Fibroblast of villous mesenchyme (primary cell): Measurements from ENCODE around the gene PTPN3. TPM values are rescaled to one million over a fixed set of nuclear protein-coding genes. Genes with fewer than 3 reads are reported as not detected.
A peak's percentile ranks its signal among the peaks of the same experiment; 100 is the strongest.

Source experiments
- DNase-seq: peaks from one replicate; pipeline ENCODE4 v3.0.0-alpha.2; 2010; ENCODE audit warnings: low read depth
- H3K4me3 ChIP-seq: 2 replicates; pipeline ENCODE4 v1.5.1; 2011; ENCODE audit warnings: low read depth, mild to moderate bottlenecking, low read length
- small RNA-seq: library from RNA; depleted of rRNA; stranded (forward); fragments of <200 nt; gene quantifications from one replicate; pipeline ENCODE3, GENCODE V24; 2012
- total RNA-seq: library from RNA; depleted of rRNA; stranded (reverse); fragments of >200 nt; gene quantifications from 2 replicates; pipeline ENCODE4 v1.2.3, GENCODE V29; 2012
- TF ChIP-seq, protein P1 (sequence below): IDR thresholded peaks from 2 replicates; pipeline ENCODE4 v1.5.1; 2012; ENCODE audit warnings: low read depth, mild to moderate bottlenecking, low read length; ENCODE audit not compliant: insufficient read depth

The PTPN3 gene
- total RNA-seq, 1 donor: under 0.01 TPM

- H3K4me3 ChIP-seq: no peak overlapping the region
- no peak for DNase-seq
- TF ChIP-seq, protein P1, sequence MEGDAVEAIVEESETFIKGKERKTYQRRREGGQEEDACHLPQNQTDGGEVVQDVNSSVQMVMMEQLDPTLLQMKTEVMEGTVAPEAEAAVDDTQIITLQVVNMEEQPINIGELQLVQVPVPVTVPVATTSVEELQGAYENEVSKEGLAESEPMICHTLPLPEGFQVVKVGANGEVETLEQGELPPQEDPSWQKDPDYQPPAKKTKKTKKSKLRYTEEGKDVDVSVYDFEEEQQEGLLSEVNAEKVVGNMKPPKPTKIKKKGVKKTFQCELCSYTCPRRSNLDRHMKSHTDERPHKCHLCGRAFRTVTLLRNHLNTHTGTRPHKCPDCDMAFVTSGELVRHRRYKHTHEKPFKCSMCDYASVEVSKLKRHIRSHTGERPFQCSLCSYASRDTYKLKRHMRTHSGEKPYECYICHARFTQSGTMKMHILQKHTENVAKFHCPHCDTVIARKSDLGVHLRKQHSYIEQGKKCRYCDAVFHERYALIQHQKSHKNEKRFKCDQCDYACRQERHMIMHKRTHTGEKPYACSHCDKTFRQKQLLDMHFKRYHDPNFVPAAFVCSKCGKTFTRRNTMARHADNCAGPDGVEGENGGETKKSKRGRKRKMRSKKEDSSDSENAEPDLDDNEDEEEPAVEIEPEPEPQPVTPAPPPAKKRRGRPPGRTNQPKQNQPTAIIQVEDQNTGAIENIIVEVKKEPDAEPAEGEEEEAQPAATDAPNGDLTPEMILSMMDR: no peak
Measured at GRCh38 chr9:109336409-109336808, 161.7 kb downstream of the PTPN3 start.

- no peak overlapping the region for H3K4me3 ChIP-seq
- TF ChIP-seq, protein P1: no peak
- DNase-seq: peak; percentile 14
Measured at GRCh38 chr9:109335929-109336328, 162.2 kb downstream of the PTPN3 start.

DNA sequence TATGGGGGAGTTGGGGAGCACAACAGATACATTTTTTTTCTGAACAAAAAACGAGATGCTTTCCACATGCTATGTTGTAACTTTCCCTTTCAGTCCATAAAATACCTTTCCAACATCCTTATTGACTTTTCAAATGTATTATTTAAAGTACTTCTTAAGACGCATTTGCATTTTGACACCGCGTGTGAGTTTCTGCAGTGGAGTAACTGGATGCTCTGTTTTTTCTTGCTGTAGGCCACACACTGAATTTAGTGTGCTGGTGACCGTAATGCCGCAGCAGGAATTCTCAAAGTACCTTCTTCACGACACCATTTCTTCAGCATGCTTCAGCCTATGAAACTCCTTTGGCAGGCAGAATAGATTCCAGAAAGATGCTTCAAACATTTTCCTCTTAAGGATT lies 163.0 kb downstream of the PTPN3 start:
- no peak overlapping the region for H3K4me3 ChIP-seq
- DNase-seq: no peak
- TF ChIP-seq, protein P1: no peak

DNA sequence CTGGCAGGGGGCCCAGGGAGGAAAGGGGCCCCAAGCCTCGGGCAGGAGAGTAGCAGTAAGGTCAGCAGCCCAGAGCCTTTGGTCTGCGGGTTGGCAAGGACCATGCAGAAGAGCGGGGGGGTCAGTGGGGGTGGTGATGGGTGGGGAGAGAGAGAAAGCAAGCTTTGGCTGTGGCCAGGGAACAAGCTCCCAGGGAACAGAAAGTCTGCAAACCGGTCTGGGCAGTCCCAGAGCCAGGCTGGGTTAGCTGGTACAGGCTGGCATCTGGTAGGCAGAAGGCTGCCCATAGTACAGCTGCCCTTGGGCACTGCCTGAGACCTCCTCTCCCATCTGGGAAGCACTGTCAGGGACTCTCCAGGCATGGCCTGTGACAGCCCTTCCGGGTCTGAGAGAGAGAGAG lies 166.8 kb downstream of the PTPN3 start:
- no peak overlapping the region for H3K4me3 ChIP-seq
- DNase-seq: peak; percentile 11
- TF ChIP-seq, protein P1: no peak

DNA sequence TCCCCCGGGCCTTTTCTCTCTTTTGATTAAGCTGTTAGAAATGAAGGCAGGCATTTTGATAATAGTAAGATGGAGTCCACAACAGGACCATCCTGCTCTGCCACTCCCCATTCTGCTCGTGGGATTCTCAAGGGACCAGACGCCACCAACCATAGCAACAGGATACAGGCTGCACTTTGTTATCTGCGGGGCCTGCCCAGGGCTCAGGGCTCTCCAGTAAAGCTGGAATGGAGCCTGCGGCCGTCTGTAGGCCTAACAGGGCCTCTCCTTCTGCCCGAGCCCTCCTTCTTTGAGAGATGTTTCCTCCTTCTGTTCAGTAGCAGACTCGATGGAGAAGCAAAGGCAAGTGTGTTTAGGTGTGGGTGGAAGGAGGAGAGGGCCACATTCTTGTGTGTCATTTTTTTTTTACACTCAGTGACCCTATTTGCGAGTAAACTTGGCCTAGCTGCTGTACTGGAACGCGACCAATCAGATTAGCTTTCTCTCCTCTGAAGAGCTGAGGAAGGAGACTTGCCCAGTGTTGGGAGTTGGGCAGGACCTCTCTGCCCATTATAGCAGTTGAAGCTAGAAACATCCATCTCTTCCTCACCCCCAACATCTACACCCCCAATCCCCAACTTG lies 168.4 kb downstream of the PTPN3 start:
- TF ChIP-seq, protein P1: no peak
- no peak overlapping the region for H3K4me3 ChIP-seq
- no peak for DNase-seq

- no peak overlapping the region for H3K4me3 ChIP-seq
Measured at GRCh38 chr9:109328978-109329637, 169.0 kb downstream of the PTPN3 start.

More at GRCh38 chr9:109328978-109329637, 169.0 kb downstream of the PTPN3 start:
- TF ChIP-seq, protein P1: no peak
- peak; percentile 58 for DNase-seq

Small RNAs within 50 kb of the gene (small RNA-seq; reads per million reads assigned to genes)
- not detected for gene MIR3927

Other genes with a start within 250 kb of the PTPN3 start
- under 0.01 and 0.32 TPM in 2 replicates for gene EPB41L4B, start 177.2 kb downstream of the PTPN3 start, total RNA-seq